ENCODE data around the gene ERI3.

GRCh38 chr1:44390277-44390676 is 35.2 kb upstream of the ERI3 start:
- TF ChIP-seq CTCF (IDR thresholded peaks at IDR 0.05; ENCODE audit: insufficient read depth, low read length, poor library complexity, severe bottlenecking) (no peak), EZH2phosphoT487 (conservative IDR thresholded peaks at IDR 0.05; ENCODE audit: low read length) (no peak)

Data from SU-DHL-6 (cell line).